H1 (cell line): ENCODE results near the gene ARID1B. TPM values are rescaled to one million over a fixed set of nuclear protein-coding genes. Genes with fewer than 3 reads are reported as not detected.

Source experiments
- KDM1A ChIP-seq: fragments of 200-600, 300-600 bp; sonication (generic); IDR thresholded peaks from 2 replicates; pipeline ENCODE4 v1.7.1; 2016; ENCODE audit warnings: mild to moderate bottlenecking, low read length, borderline replicate concordance
- YY1 ChIP-seq: IDR thresholded peaks from 2 replicates; pipeline ENCODE4 v1.6.1; 2011; ENCODE audit warnings: low read depth, mild to moderate bottlenecking, low read length
- polyA plus RNA-seq, 7 experiments: library from polyadenylated mRNA; depleted of rRNA in 3 of 7; stranded (reverse) in 5 of 7; unstranded in 2 of 7; fragments of >200 nt in 5 of 7; fragments of 200-250 nt in 2 of 7; gene quantifications; 1 replicate in 5 of 7; 2 replicates in 1 of 7; 4 replicates in 1 of 7; pipeline versions ENCODE4 v1.2.1 to v1.2.3, GENCODE V29; 2011 to 2013; ENCODE audit warnings: missing spikeins in 2 of 7, mixed read lengths in 2 of 7
- total RNA-seq: library from RNA; stranded (reverse); fragmentation: NEBNext Ultra II Directional; extraction: Animal tissue kit (Norgen Biotek cat#: 25700); gene quantifications from 2 replicates; pipeline ENCODE4 v1.2.1, GENCODE V29; 2021
- TF ChIP-seq, protein P1 (sequence below), 3 experiments: IDR thresholded peaks; 1 replicate in 2 of 3; 2 replicates in 1 of 3; pipeline versions ENCODE4 v1.5.1 to v1.6.1; 2011; ENCODE audit warnings: low read length in 3 of 3, mild to moderate bottlenecking in 3 of 3, inconsistent platforms in 2 of 3, low read depth in 1 of 3, moderate library complexity in 1 of 3; ENCODE audit not compliant: insufficient read depth in 1 of 3; ENCODE audit errors: control extremely low read depth in 1 of 3

The ARID1B gene
- total and polyA plus RNA-seq, 2 of the 8 experiments (the other 6 are each of a cell fraction or from before 2014, with no cell fraction given): 24.3 to 70.3 TPM

DNA sequence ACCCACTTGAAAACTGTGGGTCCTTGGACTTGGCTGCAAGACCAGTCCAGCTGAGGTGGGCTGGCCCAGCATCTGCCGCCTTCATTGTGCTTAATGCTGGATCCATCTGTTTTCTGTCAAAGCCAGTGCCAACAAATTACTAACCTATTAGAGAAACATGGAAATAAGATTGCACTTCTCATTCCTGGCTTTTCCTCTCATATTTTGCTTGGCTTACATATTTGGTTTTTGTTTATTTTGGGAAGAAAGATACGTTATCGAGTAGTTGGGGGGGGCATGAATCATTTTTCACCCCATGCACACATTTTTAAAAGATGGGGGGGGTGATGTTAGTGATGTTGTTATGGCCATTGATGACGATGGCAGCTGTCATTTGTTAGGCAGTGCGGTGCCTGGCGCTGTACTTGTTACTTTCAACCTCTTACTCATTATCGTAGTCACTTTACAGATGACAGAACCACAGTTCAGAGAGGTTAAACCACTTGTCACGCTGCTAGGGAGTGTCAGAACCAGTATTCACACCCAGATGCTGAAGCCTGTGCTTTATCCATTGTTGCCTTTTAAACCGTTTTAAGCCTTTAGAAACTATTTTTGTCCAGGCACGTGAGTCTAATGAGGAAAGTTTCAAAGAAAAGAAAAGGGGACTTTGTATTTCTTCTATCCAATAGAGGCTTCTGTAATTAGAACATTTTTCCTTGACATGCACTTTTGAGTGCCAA, 366.2 kb downstream of the ARID1B start (continued):
- TF ChIP-seq KDM1A (no peak), YY1 (no peak)
- TF ChIP-seq, protein P1, sequence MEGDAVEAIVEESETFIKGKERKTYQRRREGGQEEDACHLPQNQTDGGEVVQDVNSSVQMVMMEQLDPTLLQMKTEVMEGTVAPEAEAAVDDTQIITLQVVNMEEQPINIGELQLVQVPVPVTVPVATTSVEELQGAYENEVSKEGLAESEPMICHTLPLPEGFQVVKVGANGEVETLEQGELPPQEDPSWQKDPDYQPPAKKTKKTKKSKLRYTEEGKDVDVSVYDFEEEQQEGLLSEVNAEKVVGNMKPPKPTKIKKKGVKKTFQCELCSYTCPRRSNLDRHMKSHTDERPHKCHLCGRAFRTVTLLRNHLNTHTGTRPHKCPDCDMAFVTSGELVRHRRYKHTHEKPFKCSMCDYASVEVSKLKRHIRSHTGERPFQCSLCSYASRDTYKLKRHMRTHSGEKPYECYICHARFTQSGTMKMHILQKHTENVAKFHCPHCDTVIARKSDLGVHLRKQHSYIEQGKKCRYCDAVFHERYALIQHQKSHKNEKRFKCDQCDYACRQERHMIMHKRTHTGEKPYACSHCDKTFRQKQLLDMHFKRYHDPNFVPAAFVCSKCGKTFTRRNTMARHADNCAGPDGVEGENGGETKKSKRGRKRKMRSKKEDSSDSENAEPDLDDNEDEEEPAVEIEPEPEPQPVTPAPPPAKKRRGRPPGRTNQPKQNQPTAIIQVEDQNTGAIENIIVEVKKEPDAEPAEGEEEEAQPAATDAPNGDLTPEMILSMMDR (IDR thresholded peaks at IDR 0.05; ENCODE audit: control extremely low read depth in 1 of 3, insufficient read depth in 1 of 3, low read depth in 1 of 3, low read length in 3 of 3): no peak
